ENCODE results near the gene SCN4B. TPM values are rescaled to one million over a fixed set of nuclear protein-coding genes. Genes with fewer than 3 reads are reported as not detected.

Gene SCN4B
- total and polyA plus RNA-seq, 2 donors (not counting 1 experiment from before 2014, with no cell fraction given), result 1.5 to 10.4 TPM

- Histone ChIP-seq H3K36me3 (ENCODE audit: control insufficient read depth, insufficient read depth, low read length) (no peaks in the 10 kb centered on the region), H3K9ac (ENCODE audit: insufficient read depth, low read length) (no peak overlapping the region), H3K4me2 (ENCODE audit: extremely low read depth, insufficient read depth, low read length) (no peak overlapping the region), H3K9me3 (ENCODE audit: control insufficient read depth, insufficient read depth, low read depth, low read length) (no peaks in the 10 kb centered on the region), H4K20me1 (ENCODE audit: control insufficient read depth, extremely low read depth, insufficient read depth, low read length) (no peaks in the 10 kb centered on the region), H2AFZ (ENCODE audit: low read length) (no peak overlapping the region), H3K4me1 (ENCODE audit: control insufficient read depth, extremely low read depth, insufficient read depth, low read length) (no peaks in the 10 kb centered on the region), H3K79me2 (ENCODE audit: control insufficient read depth, insufficient read depth, low read length) (no peaks in the 10 kb centered on the region), H3K27ac (ENCODE audit: insufficient read depth, low read length) (no peak overlapping the region), H3K4me3 (replicated peaks in 1 of 4; ENCODE audit: control extremely low read depth in 1 of 4, insufficient read depth in 1 of 4, low read depth in 3 of 4, low read length in 4 of 4) (no peak overlapping the region), H3K27me3 (ENCODE audit: control insufficient read depth, insufficient read depth, low read length) (peaks cover 41% of the 10 kb centered on the region)
- TF ChIP-seq CTCF (conservative IDR thresholded peaks at IDR 0.05 in 1 of 2, IDR thresholded peaks at IDR 0.05 in 1 of 2; ENCODE audit: low read depth in 1 of 2, low read length in 2 of 2), result no peak
- no peak for TF ChIP-seq EZH2 (IDR thresholded peaks at IDR 0.05; ENCODE audit: low read length, missing control alignments)
- no peak for DNase-seq (ENCODE audit: low read depth in 2 of 2)
These were observed 3.1 kb downstream of the SCN4B start for GRCh38 chr11:118149493-118149892.

- peak in 1 of 2 donors; percentile 19 for DNase-seq (ENCODE audit: low read depth in 2 of 2)
- Histone ChIP-seq H3K4me2 (ENCODE audit: extremely low read depth, insufficient read depth, low read length) (no peak overlapping the region), H2AFZ (ENCODE audit: low read length) (no peak overlapping the region), H3K4me3 (replicated peaks in 1 of 4; ENCODE audit: control extremely low read depth in 1 of 4, insufficient read depth in 1 of 4, low read depth in 3 of 4, low read length in 4 of 4) (no peak overlapping the region), H3K9me3 (ENCODE audit: control insufficient read depth, insufficient read depth, low read depth, low read length) (no peaks in the 10 kb centered on the region), H3K36me3 (ENCODE audit: control insufficient read depth, insufficient read depth, low read length) (no peaks in the 10 kb centered on the region), H3K4me1 (ENCODE audit: control insufficient read depth, extremely low read depth, insufficient read depth, low read length) (no peaks in the 10 kb centered on the region), H3K27ac (ENCODE audit: insufficient read depth, low read length) (no peak overlapping the region), H3K27me3 (ENCODE audit: control insufficient read depth, insufficient read depth, low read length) (peaks cover 34% of the 10 kb centered on the region), H3K9ac (ENCODE audit: insufficient read depth, low read length) (no peak overlapping the region), H3K79me2 (ENCODE audit: control insufficient read depth, insufficient read depth, low read length) (no peaks in the 10 kb centered on the region), H4K20me1 (ENCODE audit: control insufficient read depth, extremely low read depth, insufficient read depth, low read length) (no peaks in the 10 kb centered on the region)
- TF ChIP-seq EZH2 (IDR thresholded peaks at IDR 0.05; ENCODE audit: low read length, missing control alignments) (no peak), CTCF (conservative IDR thresholded peaks at IDR 0.05 in 1 of 2, IDR thresholded peaks at IDR 0.05 in 1 of 2; ENCODE audit: low read depth in 1 of 2, low read length in 2 of 2) (no peak)
These were observed 3.8 kb downstream of the SCN4B start for GRCh38 chr11:118148856-118149255.

GRCh38 chr11:118148240-118148639, 4.4 kb downstream of the SCN4B start:
- no peaks in the 10 kb centered on the region for H4K20me1 ChIP-seq (ENCODE audit: control insufficient read depth, extremely low read depth, insufficient read depth, low read length)
- H3K4me2 ChIP-seq (ENCODE audit: extremely low read depth, insufficient read depth, low read length), result no peak overlapping the region
- H3K79me2 ChIP-seq (ENCODE audit: control insufficient read depth, insufficient read depth, low read length), result no peaks in the 10 kb centered on the region
- no peak overlapping the region for H3K9ac ChIP-seq (ENCODE audit: insufficient read depth, low read length)
- no peaks in the 10 kb centered on the region for H3K9me3 ChIP-seq (ENCODE audit: control insufficient read depth, insufficient read depth, low read depth, low read length)
- TF ChIP-seq CTCF (conservative IDR thresholded peaks at IDR 0.05 in 1 of 2, IDR thresholded peaks at IDR 0.05 in 1 of 2; ENCODE audit: low read depth in 1 of 2, low read length in 2 of 2) (no peak), EZH2 (IDR thresholded peaks at IDR 0.05; ENCODE audit: low read length, missing control alignments) (no peak)
- H3K4me3 ChIP-seq (replicated peaks in 1 of 4; ENCODE audit: control extremely low read depth in 1 of 4, insufficient read depth in 1 of 4, low read depth in 3 of 4, low read length in 4 of 4), result no peak overlapping the region
- no peaks in the 10 kb centered on the region for H3K36me3 ChIP-seq (ENCODE audit: control insufficient read depth, insufficient read depth, low read length)
- DNase-seq (ENCODE audit: low read depth in 2 of 2), result no peak
- no peaks in the 10 kb centered on the region for H3K4me1 ChIP-seq (ENCODE audit: control insufficient read depth, extremely low read depth, insufficient read depth, low read length)
- H3K27me3 ChIP-seq (ENCODE audit: control insufficient read depth, insufficient read depth, low read length), result peaks cover 31% of the 10 kb centered on the region
- H3K27ac ChIP-seq (ENCODE audit: insufficient read depth, low read length), result no peak overlapping the region
- no peak overlapping the region for H2AFZ ChIP-seq (ENCODE audit: low read length)

All from fibroblast of lung (primary cell).